ENCODE data around the gene RNU6-7.

Gene RNU6-7

GRCh38 chr14:32205984-32206383, 4.1 kb downstream of the RNU6-7 start:
- FAIRE-seq = no peak

GRCh38 chr14:32206552-32206951, 4.7 kb downstream of the RNU6-7 start:
- FAIRE-seq = no peak

GRCh38 chr14:32208490-32208889, 6.6 kb downstream of the RNU6-7 start:
- FAIRE-seq = no peak

- FAIRE-seq = no peak
Observed at GRCh38 chr14:32209471-32209870, 7.6 kb downstream of the RNU6-7 start.

- FAIRE-seq = no peak
Observed at GRCh38 chr14:32211068-32211404, 9.2 kb downstream of the RNU6-7 start.

GRCh38 chr14:32212833-32213232, 11.0 kb downstream of the RNU6-7 start:
- FAIRE-seq = no peak

- FAIRE-seq = no peak
Observed at GRCh38 chr14:32217301-32217700, 15.5 kb downstream of the RNU6-7 start.

GRCh38 chr14:32224737-32225377, 23.0 kb downstream of the RNU6-7 start:
- FAIRE-seq = no peak

GRCh38 chr14:32225378-32225920, 23.6 kb downstream of the RNU6-7 start:
- no peak for FAIRE-seq

- no peak for FAIRE-seq
Observed at GRCh38 chr14:32226056-32226455, 24.2 kb downstream of the RNU6-7 start.

- no peak for FAIRE-seq
Observed at GRCh38 chr14:32230181-32230580, 28.3 kb downstream of the RNU6-7 start.

GRCh38 chr14:32230695-32231280, 28.9 kb downstream of the RNU6-7 start:
- no peak for FAIRE-seq

GRCh38 chr14:32232481-32232880, 30.6 kb downstream of the RNU6-7 start:
- no peak for FAIRE-seq

GRCh38 chr14:32233260-32233659, 31.4 kb downstream of the RNU6-7 start:
- no peak for FAIRE-seq

- no peak for FAIRE-seq
Observed at GRCh38 chr14:32244404-32244803, 42.6 kb downstream of the RNU6-7 start.

GRCh38 chr14:32246751-32247150, 44.9 kb downstream of the RNU6-7 start:
- FAIRE-seq = no peak

- no peak for FAIRE-seq
Observed at GRCh38 chr14:32249371-32249770, 47.5 kb downstream of the RNU6-7 start.

- FAIRE-seq = no peak
Observed at GRCh38 chr14:32249780-32250179, 47.9 kb downstream of the RNU6-7 start.

GRCh38 chr14:32250681-32251080, 48.8 kb downstream of the RNU6-7 start:
- no peak for FAIRE-seq

- FAIRE-seq = no peak
Observed at GRCh38 chr14:32251530-32251929, 49.7 kb downstream of the RNU6-7 start.

Data from colon (tissue), 2 donors.